B cell (primary cell): ENCODE data around the gene RBBP6.

Source experiments
- EZH2 ChIP-seq: IDR thresholded peaks from 2 replicates; pipeline ENCODE4 v1.6.1; 2012; ENCODE audit warnings: borderline replicate concordance, low read depth, mild to moderate bottlenecking, moderate library complexity, low read length; ENCODE audit not compliant: insufficient read depth, poor library complexity, severe bottlenecking
- TF ChIP-seq, protein P1 (sequence below): fragments of 200-600 bp; IDR thresholded peaks from one replicate; pipeline ENCODE4 v1.8.0; 2022; ENCODE audit warnings: antibody characterized with exemption, mild to moderate bottlenecking

DNA sequence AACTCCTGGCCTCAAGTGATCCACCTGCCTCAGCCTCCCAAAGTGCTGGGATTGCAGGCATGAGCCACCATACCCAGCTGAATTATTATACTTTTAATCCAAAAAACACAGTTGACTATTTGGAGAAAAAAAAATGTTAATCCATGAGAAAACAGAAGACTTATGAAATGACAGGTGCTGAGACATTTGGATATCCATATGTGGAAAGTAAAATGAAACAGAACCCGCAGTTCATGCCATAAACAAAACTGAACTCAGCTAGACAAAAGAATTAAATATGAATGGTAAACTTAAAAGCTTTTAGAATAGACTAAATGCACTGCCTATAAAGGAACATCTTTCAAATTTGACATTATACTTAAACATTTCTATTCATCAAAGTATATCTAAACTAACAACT lies 8.2 kb upstream of the RBBP6 start:
- TF ChIP-seq, protein P1, sequence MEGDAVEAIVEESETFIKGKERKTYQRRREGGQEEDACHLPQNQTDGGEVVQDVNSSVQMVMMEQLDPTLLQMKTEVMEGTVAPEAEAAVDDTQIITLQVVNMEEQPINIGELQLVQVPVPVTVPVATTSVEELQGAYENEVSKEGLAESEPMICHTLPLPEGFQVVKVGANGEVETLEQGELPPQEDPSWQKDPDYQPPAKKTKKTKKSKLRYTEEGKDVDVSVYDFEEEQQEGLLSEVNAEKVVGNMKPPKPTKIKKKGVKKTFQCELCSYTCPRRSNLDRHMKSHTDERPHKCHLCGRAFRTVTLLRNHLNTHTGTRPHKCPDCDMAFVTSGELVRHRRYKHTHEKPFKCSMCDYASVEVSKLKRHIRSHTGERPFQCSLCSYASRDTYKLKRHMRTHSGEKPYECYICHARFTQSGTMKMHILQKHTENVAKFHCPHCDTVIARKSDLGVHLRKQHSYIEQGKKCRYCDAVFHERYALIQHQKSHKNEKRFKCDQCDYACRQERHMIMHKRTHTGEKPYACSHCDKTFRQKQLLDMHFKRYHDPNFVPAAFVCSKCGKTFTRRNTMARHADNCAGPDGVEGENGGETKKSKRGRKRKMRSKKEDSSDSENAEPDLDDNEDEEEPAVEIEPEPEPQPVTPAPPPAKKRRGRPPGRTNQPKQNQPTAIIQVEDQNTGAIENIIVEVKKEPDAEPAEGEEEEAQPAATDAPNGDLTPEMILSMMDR = no peak
- no peak for TF ChIP-seq EZH2
